ENCODE measurements around the gene SRMS. TPM values are rescaled to one million over a fixed set of nuclear protein-coding genes. Genes with fewer than 3 reads are reported as not detected.
A peak's percentile ranks its signal among the peaks of the same experiment; 100 is the strongest.
"Not testable (repeated sequence)": the region's sequence is repeated elsewhere in the genome, so short reads cannot be mapped to it uniquely, and the experiment has no call there.

Gene SRMS
- total RNA-seq, 8 experiments from 2014 or later = 0.11 to 0.27 TPM; not detected in 6

GRCh38 chr20:63560333-63560805, 12.8 kb upstream of the SRMS start:
- Histone ChIP-seq H3K4me3 (no peak overlapping the region), H3K27ac (no peak overlapping the region), H3K4me1 (replicated peaks in 1 of 2) (peaks cover 3 to 10% of the 10 kb centered on the region in 2 donors)
- in situ Hi-C loops (cut with MboI; ENCODE audit: low pct_unique_long_range_greater_than_20kb in 2 of 9, low sequenced_read_pairs in 9 of 9, unreplicated experiment in 9 of 9) = no loop called here
- WGBS, 10 experiments = 100% methylated on average over 1 of the region's 16 CpGs; no CpG with 5 or more reads in 9 of the 10 experiments
- ATAC-seq (replicated peaks in 6 of 8) = no peak

GRCh38 chr20:63559485-63560332, 12.2 kb upstream of the SRMS start:
- peaks cover 9 to 16% of the 10 kb centered on the region in 2 donors for H3K4me1 ChIP-seq (replicated peaks in 1 of 2)
- no CpG with 5 or more reads among the region's 31 CpGs for WGBS, 10 experiments
- H3K27ac ChIP-seq; H3K4me3 ChIP-seq; in situ Hi-C loops (cut with MboI; ENCODE audit: low pct_unique_long_range_greater_than_20kb in 2 of 9, low sequenced_read_pairs in 9 of 9, unreplicated experiment in 9 of 9); ATAC-seq (replicated peaks in 6 of 8): not testable (repeated sequence)

GRCh38 chr20:63558804-63559484, 11.4 kb upstream of the SRMS start:
- 92 to 100% (median 100%) methylated on average over 1 to 3 of the region's 14 CpGs; no CpG with 5 or more reads in 6 of the 10 experiments for WGBS, 10 experiments
- Histone ChIP-seq H3K4me1 (replicated peaks in 1 of 2) (peaks cover 16 to 23% of the 10 kb centered on the region in 2 donors), H3K4me3 (no peak overlapping the region), H3K27ac (no peak overlapping the region)
- ATAC-seq (replicated peaks in 6 of 8) = no peak
- in situ Hi-C loops (cut with MboI; ENCODE audit: low pct_unique_long_range_greater_than_20kb in 2 of 9, low sequenced_read_pairs in 9 of 9, unreplicated experiment in 9 of 9) = no loop called here

GRCh38 chr20:63557481-63557891, 9.9 kb upstream of the SRMS start:
- Histone ChIP-seq H3K27ac (no peak overlapping the region), H3K4me1 (replicated peaks in 1 of 2) (peaks cover 16 to 32% of the 10 kb centered on the region in 2 donors), H3K4me3 (no peak overlapping the region)
- WGBS, 10 experiments = 90% methylated on average over 2 of the region's 19 CpGs; no CpG with 5 or more reads in 9 of the 10 experiments
- in situ Hi-C loops (cut with MboI; ENCODE audit: low pct_unique_long_range_greater_than_20kb in 2 of 9, low sequenced_read_pairs in 9 of 9, unreplicated experiment in 9 of 9) = no loop called here
- no peak for ATAC-seq (replicated peaks in 6 of 8)

GRCh38 chr20:63556873-63557478, 9.4 kb upstream of the SRMS start:
- Histone ChIP-seq H3K4me1 (replicated peaks in 1 of 2) (peaks cover 16 to 32% of the 10 kb centered on the region in 2 donors), H3K4me3 (no peak overlapping the region), H3K27ac (peak overlapping the region in 1 of 2 donors; percentile 20)
- ATAC-seq (replicated peaks in 6 of 8) = peak in 5 of 8 experiments; percentile 5 to 42 (median 35)
- WGBS, 10 experiments = 60 to 70% methylated on average over 2 of the region's 23 CpGs; no CpG with 5 or more reads in 8 of the 10 experiments
- in situ Hi-C loops (cut with MboI; ENCODE audit: low pct_unique_long_range_greater_than_20kb in 2 of 9, low sequenced_read_pairs in 9 of 9, unreplicated experiment in 9 of 9) = no loop called here

GRCh38 chr20:63555661-63556381, 8.3 kb upstream of the SRMS start:
- 84 to 100% (median 96%) methylated on average over 2 to 9 of the region's 45 CpGs; no CpG with 5 or more reads in 7 of the 10 experiments for WGBS, 10 experiments
- Histone ChIP-seq H3K27ac (no peak overlapping the region), H3K4me1 (replicated peaks in 1 of 2) (peaks cover 19 to 32% of the 10 kb centered on the region in 2 donors), H3K4me3 (no peak overlapping the region)
- in situ Hi-C loops (cut with MboI; ENCODE audit: low pct_unique_long_range_greater_than_20kb in 2 of 9, low sequenced_read_pairs in 9 of 9, unreplicated experiment in 9 of 9) = no loop called here
- ATAC-seq (replicated peaks in 6 of 8) = no peak

GRCh38 chr20:63554361-63555278, 7.1 kb upstream of the SRMS start:
- ATAC-seq (replicated peaks in 6 of 8) = peak in 4 of 8 experiments; percentile 0 to 1 (median 0)
- peaks cover 21 to 32% of the 10 kb centered on the region in 2 donors for H3K4me1 ChIP-seq (replicated peaks in 1 of 2)
- peak overlapping the region in 1 of 2 donors; percentile 23 for H3K27ac ChIP-seq
- H3K4me3 ChIP-seq = peak overlapping the region; percentile 20 to 51 (median 44)
- in situ Hi-C loops (cut with MboI; ENCODE audit: low pct_unique_long_range_greater_than_20kb in 2 of 9, low sequenced_read_pairs in 9 of 9, unreplicated experiment in 9 of 9) = no loop called here
- WGBS, 10 experiments = 45 to 92% methylated on average over 5 to 12 of the region's 38 CpGs; no CpG with 5 or more reads in 8 of the 10 experiments

- in situ Hi-C loops (cut with MboI; ENCODE audit: low pct_unique_long_range_greater_than_20kb in 2 of 9, low sequenced_read_pairs in 9 of 9, unreplicated experiment in 9 of 9) = no loop called here
- peak within 1 kb of the TSS; percentile 20 to 51 (median 44) for H3K4me3 ChIP-seq
- peak within 1 kb of the TSS in 1 of 2 donors; percentile 23 for H3K27ac ChIP-seq
- WGBS, 10 experiments = 0% methylated on average over 2 of the region's 34 CpGs; no CpG with 5 or more reads in 9 of the 10 experiments
- peaks cover 21 to 32% of the 10 kb centered on the region in 2 donors for H3K4me1 ChIP-seq (replicated peaks in 1 of 2)
- ATAC-seq (replicated peaks in 6 of 8) = peak; percentile 45 to 70 (median 53)
Observed at GRCh38 chr20:63553933-63554290, 6.4 kb upstream of the SRMS start, which contains the start of gene FNDC11. Gene FNDC11, plus strand, starts transcription at chr20:63554159. Its CDS starts 1,505 bp downstream, at chr20:63555664.

- Histone ChIP-seq H3K4me1 (replicated peaks in 1 of 2) (peaks cover 21 to 32% of the 10 kb centered on the region in 2 donors), H3K27ac (peak overlapping the region in 1 of 2 donors; percentile 23), H3K4me3 (peak overlapping the region; percentile 20 to 51 (median 44))
- in situ Hi-C loops (cut with MboI; ENCODE audit: low pct_unique_long_range_greater_than_20kb in 2 of 9, low sequenced_read_pairs in 9 of 9, unreplicated experiment in 9 of 9) = no loop called here
- WGBS, 10 experiments = 7% methylated on average over 3 of the region's 37 CpGs; no CpG with 5 or more reads in 9 of the 10 experiments
- peak; percentile 54 to 83 (median 60) for ATAC-seq (replicated peaks in 6 of 8)
Observed at GRCh38 chr20:63553251-63553932, 5.8 kb upstream of the SRMS start.

GRCh38 chr20:63552481-63553249, 5.1 kb upstream of the SRMS start:
- 17 to 40% (median 28%) methylated on average over 1 to 4 of the region's 15 CpGs; no CpG with 5 or more reads in 6 of the 10 experiments for WGBS, 10 experiments
- ATAC-seq (replicated peaks in 6 of 8) = peak in 7 of 8 experiments; percentile 0 to 35 (median 2)
- no peak overlapping the region for H3K4me3 ChIP-seq
- peaks cover 24 to 32% of the 10 kb centered on the region in 2 donors for H3K4me1 ChIP-seq (replicated peaks in 1 of 2)
- no peak overlapping the region for H3K27ac ChIP-seq
- in situ Hi-C loops (cut with MboI; ENCODE audit: low pct_unique_long_range_greater_than_20kb in 2 of 9, low sequenced_read_pairs in 9 of 9, unreplicated experiment in 9 of 9) = no loop called here

All from motor neuron (in vitro differentiated cells).